ENCODE results near the gene FANCL. TPM values are rescaled to one million over a fixed set of nuclear protein-coding genes. Genes with fewer than 3 reads are reported as not detected.
"Not testable (repeated sequence)": the region's sequence is repeated elsewhere in the genome, so short reads cannot be mapped to it uniquely, and the experiment has no call there.

Gene FANCL
- total and polyA plus RNA-seq, 2 experiments from 2014 or later = 10.4 to 14.5 TPM

DNA sequence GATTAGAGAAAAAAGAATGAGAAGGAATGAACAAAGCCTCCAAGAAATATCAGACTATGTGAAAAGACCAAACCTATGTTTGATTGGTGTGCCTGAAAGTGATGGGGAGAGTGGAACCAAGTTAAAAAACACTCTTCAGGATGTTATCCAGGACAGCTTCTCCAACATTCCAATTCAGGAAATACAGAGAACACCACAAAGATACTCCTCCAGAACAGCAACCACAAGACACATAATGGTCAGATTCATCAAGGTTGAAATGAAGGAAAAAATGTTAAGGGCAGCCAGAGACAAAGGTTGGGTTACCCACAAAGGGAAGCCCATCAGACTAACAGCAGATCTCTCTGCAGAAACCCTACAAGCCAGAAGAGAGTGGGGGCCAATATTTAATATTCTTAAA is 71.3 kb downstream of the FANCL start:
- H3K4me1 ChIP-seq (ENCODE audit: insufficient read depth); H3K9me2 ChIP-seq (ENCODE audit: insufficient read depth); H2AFZ ChIP-seq; H3K27me3 ChIP-seq (replicated peaks; ENCODE audit: insufficient read depth); H3K9me3 ChIP-seq (ENCODE audit: low read depth); H3K79me2 ChIP-seq (ENCODE audit: insufficient read depth); H3K4me2 ChIP-seq (ENCODE audit: unreplicated experiment); H3K27ac ChIP-seq; H4K20me1 ChIP-seq (ENCODE audit: insufficient read depth); H3F3A ChIP-seq (ENCODE audit: insufficient read depth); in situ Hi-C loops (cut with MboI); H3K4me3 ChIP-seq; H3K9ac ChIP-seq; H3K36me3 ChIP-seq (ENCODE audit: low read depth); DNase-seq: not testable (repeated sequence)

DNA sequence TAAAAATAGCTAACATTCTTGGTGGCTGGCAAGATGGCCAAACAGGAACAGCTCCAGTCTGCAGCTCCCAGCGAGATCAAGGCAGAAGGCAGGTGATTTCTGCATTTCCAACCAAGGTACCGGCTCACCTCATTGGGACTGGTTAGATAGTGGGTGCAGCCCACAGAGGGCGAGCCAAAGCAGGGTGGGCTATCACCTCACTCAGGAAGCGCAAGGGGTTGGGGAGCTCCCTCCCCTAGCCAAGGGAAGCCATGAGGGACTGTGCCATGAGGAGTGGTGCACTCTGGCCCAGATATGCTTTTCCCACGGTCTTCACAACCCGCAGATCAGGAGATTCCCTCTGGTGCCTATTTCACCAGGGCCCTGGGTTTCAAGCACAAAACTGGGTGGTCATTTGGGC is 73.0 kb downstream of the FANCL start:
- in situ Hi-C loops (cut with MboI); H3F3A ChIP-seq (ENCODE audit: insufficient read depth); H3K27me3 ChIP-seq (replicated peaks; ENCODE audit: insufficient read depth); H3K9me2 ChIP-seq (ENCODE audit: insufficient read depth); H3K4me3 ChIP-seq; H3K36me3 ChIP-seq (ENCODE audit: low read depth); H3K4me1 ChIP-seq (ENCODE audit: insufficient read depth); H3K27ac ChIP-seq; H3K9ac ChIP-seq; DNase-seq; H3K9me3 ChIP-seq (ENCODE audit: low read depth); H3K4me2 ChIP-seq (ENCODE audit: unreplicated experiment); H3K79me2 ChIP-seq (ENCODE audit: insufficient read depth); H2AFZ ChIP-seq; H4K20me1 ChIP-seq (ENCODE audit: insufficient read depth): not testable (repeated sequence)
- 97 to 98% methylated on average over 6 of the region's 6 CpGs for WGBS, 2 experiments (ENCODE audit: low coverage in 1 of 2, low lambda C conversion rate in 2 of 2, missing lambda C conversion rate in 2 of 2)

DNA sequence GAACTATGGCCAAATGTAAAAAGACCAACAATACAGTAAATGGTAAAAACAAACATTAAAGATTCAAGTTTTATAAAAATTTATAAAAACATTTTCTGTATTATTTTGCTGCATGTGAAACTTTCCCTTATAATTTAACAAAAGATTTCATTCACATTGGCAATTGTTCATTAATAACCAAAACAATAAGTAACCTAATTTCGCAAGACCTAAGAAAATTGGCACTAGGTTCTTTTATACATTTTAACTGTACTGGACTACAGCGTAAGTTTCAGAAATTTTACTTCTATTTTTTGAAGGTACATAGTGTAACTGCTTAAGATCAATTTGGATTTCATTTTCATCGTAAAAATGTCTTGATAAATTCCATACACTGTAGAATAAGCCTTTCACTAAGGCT is 77.2 kb downstream of the FANCL start:
- 97 to 100% methylated on average over 3 of the region's 3 CpGs for WGBS, 2 experiments (ENCODE audit: low coverage in 1 of 2, low lambda C conversion rate in 2 of 2, missing lambda C conversion rate in 2 of 2)
- no peak for DNase-seq
- no peak overlapping the region for H3K9ac ChIP-seq
- H3K4me1 ChIP-seq (ENCODE audit: insufficient read depth) = no peaks in the 10 kb centered on the region
- no peaks in the 10 kb centered on the region for H4K20me1 ChIP-seq (ENCODE audit: insufficient read depth)
- H3K79me2 ChIP-seq (ENCODE audit: insufficient read depth) = no peaks in the 10 kb centered on the region
- in situ Hi-C loops (cut with MboI) = no loop called here
- no peaks in the 10 kb centered on the region for H3F3A ChIP-seq (ENCODE audit: insufficient read depth)
- H3K9me2 ChIP-seq (ENCODE audit: insufficient read depth) = no peaks in the 10 kb centered on the region
- H3K27ac ChIP-seq = no peak overlapping the region
- H3K36me3 ChIP-seq (ENCODE audit: low read depth) = peaks cover 29% of the 10 kb centered on the region
- no peak for TF ChIP-seq EZH2 (IDR thresholded peaks at IDR 0.05; ENCODE audit: insufficient read depth, poor library complexity, severe bottlenecking)
- no peak for TF ChIP-seq EZH2phosphoT487 (IDR thresholded peaks at IDR 0.05; ENCODE audit: insufficient read depth, low read depth)
- no peak overlapping the region for H3K4me3 ChIP-seq
- H3K27me3 ChIP-seq (replicated peaks; ENCODE audit: insufficient read depth) = no peaks in the 10 kb centered on the region
- H3K9me3 ChIP-seq (ENCODE audit: low read depth) = no peaks in the 10 kb centered on the region
- no peak overlapping the region for H3K4me2 ChIP-seq (ENCODE audit: unreplicated experiment)
- H2AFZ ChIP-seq = no peak overlapping the region

GRCh38 chr2:58158481-58158880 is 82.6 kb downstream of the FANCL start:
- no peak for DNase-seq
- TF ChIP-seq EZH2phosphoT487 (IDR thresholded peaks at IDR 0.05; ENCODE audit: insufficient read depth, low read depth) = no peak
- TF ChIP-seq EZH2 (IDR thresholded peaks at IDR 0.05; ENCODE audit: insufficient read depth, poor library complexity, severe bottlenecking) = no peak
- peaks cover 11% of the 10 kb centered on the region for H3K4me1 ChIP-seq (ENCODE audit: insufficient read depth)
- H3K79me2 ChIP-seq (ENCODE audit: insufficient read depth) = no peaks in the 10 kb centered on the region
- no peak overlapping the region for H2AFZ ChIP-seq
- H4K20me1 ChIP-seq (ENCODE audit: insufficient read depth) = no peaks in the 10 kb centered on the region
- H3K4me2 ChIP-seq (ENCODE audit: unreplicated experiment) = no peak overlapping the region
- in situ Hi-C loops (cut with MboI) = no loop called here
- no peaks in the 10 kb centered on the region for H3K9me3 ChIP-seq (ENCODE audit: low read depth)
- no peak overlapping the region for H3K27ac ChIP-seq
- WGBS, 2 experiments (ENCODE audit: low coverage in 1 of 2, low lambda C conversion rate in 2 of 2, missing lambda C conversion rate in 2 of 2) = 79 to 86% methylated on average over 4 of the region's 4 CpGs
- H3K9ac ChIP-seq = no peak overlapping the region
- peaks cover 23% of the 10 kb centered on the region for H3F3A ChIP-seq (ENCODE audit: insufficient read depth)
- H3K9me2 ChIP-seq (ENCODE audit: insufficient read depth) = no peaks in the 10 kb centered on the region
- peaks cover 29% of the 10 kb centered on the region for H3K36me3 ChIP-seq (ENCODE audit: low read depth)
- no peak overlapping the region for H3K4me3 ChIP-seq
- H3K27me3 ChIP-seq (replicated peaks; ENCODE audit: insufficient read depth) = no peaks in the 10 kb centered on the region

- H3K9me3 ChIP-seq (ENCODE audit: low read depth) = no peaks in the 10 kb centered on the region
- DNase-seq = no peak
- no peak overlapping the region for H2AFZ ChIP-seq
- H3K4me1 ChIP-seq (ENCODE audit: insufficient read depth) = peaks cover 11% of the 10 kb centered on the region
- H3K9ac ChIP-seq = no peak overlapping the region
- H3K27ac ChIP-seq = no peak overlapping the region
- no peaks in the 10 kb centered on the region for H3K79me2 ChIP-seq (ENCODE audit: insufficient read depth)
- in situ Hi-C loops (cut with MboI) = no loop called here
- H3K27me3 ChIP-seq (replicated peaks; ENCODE audit: insufficient read depth) = no peaks in the 10 kb centered on the region
- peaks cover 29% of the 10 kb centered on the region for H3K36me3 ChIP-seq (ENCODE audit: low read depth)
- no peak overlapping the region for H3K4me3 ChIP-seq
- H3F3A ChIP-seq (ENCODE audit: insufficient read depth) = peaks cover 23% of the 10 kb centered on the region
- H3K9me2 ChIP-seq (ENCODE audit: insufficient read depth) = no peaks in the 10 kb centered on the region
- TF ChIP-seq EZH2 (IDR thresholded peaks at IDR 0.05; ENCODE audit: insufficient read depth, poor library complexity, severe bottlenecking) (no peak), EZH2phosphoT487 (IDR thresholded peaks at IDR 0.05; ENCODE audit: insufficient read depth, low read depth) (no peak)
- no peaks in the 10 kb centered on the region for H4K20me1 ChIP-seq (ENCODE audit: insufficient read depth)
- H3K4me2 ChIP-seq (ENCODE audit: unreplicated experiment) = no peak overlapping the region
Observed at GRCh38 chr2:58157754-58158153, 83.4 kb downstream of the FANCL start.
